Testis (tissue), 3 donors: ENCODE measurements around the gene CRACDL. TPM values are rescaled to one million over a fixed set of nuclear protein-coding genes. Genes with fewer than 3 reads are reported as not detected.

ENCODE experiments used
- DNase-seq: peaks from one replicate; pipeline ENCODE4 v3.0.0-alpha.2; 2019
- H3K27ac ChIP-seq, 2 donors: fragments of 200-600 bp; sonication (generic); one replicate each; pipeline ENCODE4 v1.5.1; 2019
- H3K27me3 ChIP-seq: fragments of 200-600 bp; sonication (generic); one replicate; pipeline ENCODE4 v1.5.1; 2019
- H3K36me3 ChIP-seq: fragments of 200-600 bp; sonication (generic); one replicate; pipeline ENCODE4 v1.5.1; 2017; ENCODE audit warnings: low read depth; ENCODE audit errors: missing control alignments
- H3K4me1 ChIP-seq: fragments of 200-600 bp; sonication (generic); one replicate; pipeline ENCODE4 v1.5.1; 2019
- H3K4me3 ChIP-seq, 2 donors: fragments of 200-600 bp; sonication (generic); one replicate each; pipeline ENCODE4 v1.5.1; 2017 to 2019
- H3K9me3 ChIP-seq: fragments of 200-600 bp; sonication (generic); one replicate; pipeline ENCODE4 v1.5.1; 2017
- POLR2A ChIP-seq: fragments of 450-650 bp; IDR thresholded peaks from one replicate; pipeline ENCODE4 v1.6.1; 2017; ENCODE audit warnings: antibody characterized with exemption, mild to moderate bottlenecking, moderate library complexity
- WGBS, 2 donors: methylation state at CpG; one replicate each; pipeline ENCODE4 v1.1.5; 2018; 5-methylcytosine and 5-hydroxymethylcytosine counted together
- intact Hi-C: fragments of 100-400 bp; cut with DNase I; formaldehyde crosslinking; loops from one replicate; pipeline ENCODE4 v1.15.1; 2023; ENCODE audit warnings: low total_unique reads
- polyA plus RNA-seq: library from polyadenylated mRNA; stranded (reverse); fragments of 350-450 nt; fragmentation: Illumina TruSeq; extraction: RNeasy Lipid Tissue Mini Kit (QIAGEN cat#74804); gene quantifications from one replicate; pipeline ENCODE4 v1.2.3, GENCODE V29; 2014; ENCODE audit warnings: low read depth, low replicate concordance; ENCODE audit not compliant: insufficient read depth
- total RNA-seq, 2 donors: library from RNA; depleted of rRNA; stranded (reverse); fragments of >200 nt; gene quantifications; one replicate each; pipeline ENCODE4 v1.2.3, GENCODE V29; 2016
- TF ChIP-seq, protein P1 (sequence below), 3 experiments: fragments of 450-650 bp in 2 of 3; fragments of 200-600 bp in 1 of 3; sonication (generic) in 1 of 3; IDR thresholded peaks; one replicate each; pipeline ENCODE4 v1.5.1; 2016 to 2019; ENCODE audit warnings: antibody characterized with exemption in 3 of 3, mild to moderate bottlenecking in 2 of 3, moderate library complexity in 1 of 3

Gene CRACDL
- total and polyA plus RNA-seq, 3 donors from 2014 or later = 8.4 to 30.4 (median 29.1) TPM

DNA sequence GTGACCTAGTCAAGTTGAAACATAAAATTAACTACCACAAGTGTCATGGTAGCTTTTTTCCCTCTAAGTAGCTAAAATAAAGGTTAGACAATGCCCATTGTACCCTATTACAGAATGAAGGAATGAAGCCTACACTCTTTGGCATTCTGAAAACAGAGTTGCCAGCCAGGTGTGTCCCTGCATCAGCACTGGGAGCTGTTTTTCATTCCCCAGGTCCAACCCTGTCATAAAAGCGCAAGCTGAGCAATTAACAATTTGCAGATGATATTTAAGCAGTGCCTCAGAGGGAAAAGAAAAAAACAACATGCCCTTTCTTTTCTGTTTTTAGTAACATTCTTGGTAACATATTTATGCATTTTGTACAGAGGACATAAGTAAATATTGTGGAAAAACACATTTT, 158.3 kb downstream of the CRACDL start:
- Histone ChIP-seq H3K4me3 (no peak overlapping the region), H3K27ac (no peak overlapping the region), H3K4me1 (peaks cover 13% of the 10 kb centered on the region), H3K36me3 (no peaks in the 10 kb centered on the region), H3K9me3 (no peaks in the 10 kb centered on the region), H3K27me3 (no peaks in the 10 kb centered on the region)
- TF ChIP-seq POLR2A = no peak
- TF ChIP-seq, protein P1, sequence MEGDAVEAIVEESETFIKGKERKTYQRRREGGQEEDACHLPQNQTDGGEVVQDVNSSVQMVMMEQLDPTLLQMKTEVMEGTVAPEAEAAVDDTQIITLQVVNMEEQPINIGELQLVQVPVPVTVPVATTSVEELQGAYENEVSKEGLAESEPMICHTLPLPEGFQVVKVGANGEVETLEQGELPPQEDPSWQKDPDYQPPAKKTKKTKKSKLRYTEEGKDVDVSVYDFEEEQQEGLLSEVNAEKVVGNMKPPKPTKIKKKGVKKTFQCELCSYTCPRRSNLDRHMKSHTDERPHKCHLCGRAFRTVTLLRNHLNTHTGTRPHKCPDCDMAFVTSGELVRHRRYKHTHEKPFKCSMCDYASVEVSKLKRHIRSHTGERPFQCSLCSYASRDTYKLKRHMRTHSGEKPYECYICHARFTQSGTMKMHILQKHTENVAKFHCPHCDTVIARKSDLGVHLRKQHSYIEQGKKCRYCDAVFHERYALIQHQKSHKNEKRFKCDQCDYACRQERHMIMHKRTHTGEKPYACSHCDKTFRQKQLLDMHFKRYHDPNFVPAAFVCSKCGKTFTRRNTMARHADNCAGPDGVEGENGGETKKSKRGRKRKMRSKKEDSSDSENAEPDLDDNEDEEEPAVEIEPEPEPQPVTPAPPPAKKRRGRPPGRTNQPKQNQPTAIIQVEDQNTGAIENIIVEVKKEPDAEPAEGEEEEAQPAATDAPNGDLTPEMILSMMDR (IDR thresholded peaks at IDR 0.05) = no peak
- DNase-seq = no peak
- WGBS, 2 donors = 80 to 98% methylated on average over 1 of the region's 1 CpG
- intact Hi-C loops = no loop called here

DNA sequence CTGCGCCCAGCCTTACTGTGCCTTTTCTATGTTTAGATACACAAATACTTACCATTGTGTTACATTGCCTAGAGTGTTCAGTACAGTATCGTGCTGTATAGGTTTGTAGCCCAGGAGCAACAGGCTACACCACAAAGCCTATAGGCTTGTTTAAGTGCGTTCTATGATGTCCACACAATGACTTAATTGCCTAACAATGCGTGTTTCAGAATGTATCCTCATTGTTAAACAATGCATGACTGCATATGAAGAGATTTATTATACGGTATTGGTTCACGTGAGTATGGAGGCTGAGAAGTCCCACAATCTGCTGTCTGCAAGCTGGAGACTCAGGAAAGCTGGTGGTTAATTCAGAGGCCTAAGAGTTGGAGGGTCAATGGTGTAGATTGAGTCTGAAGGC, 158.9 kb downstream of the CRACDL start:
- Histone ChIP-seq H3K4me3 (no peak overlapping the region), H3K4me1 (peaks cover 13% of the 10 kb centered on the region), H3K27me3 (no peaks in the 10 kb centered on the region), H3K36me3 (no peaks in the 10 kb centered on the region), H3K9me3 (no peaks in the 10 kb centered on the region), H3K27ac (no peak overlapping the region)
- TF ChIP-seq, protein P1 (IDR thresholded peaks at IDR 0.05) = no peak
- no peak for TF ChIP-seq POLR2A
- no peak for DNase-seq
- 97% methylated on average over 6 of the region's 6 CpGs for WGBS, 2 donors
- intact Hi-C loops = no loop called here

DNA sequence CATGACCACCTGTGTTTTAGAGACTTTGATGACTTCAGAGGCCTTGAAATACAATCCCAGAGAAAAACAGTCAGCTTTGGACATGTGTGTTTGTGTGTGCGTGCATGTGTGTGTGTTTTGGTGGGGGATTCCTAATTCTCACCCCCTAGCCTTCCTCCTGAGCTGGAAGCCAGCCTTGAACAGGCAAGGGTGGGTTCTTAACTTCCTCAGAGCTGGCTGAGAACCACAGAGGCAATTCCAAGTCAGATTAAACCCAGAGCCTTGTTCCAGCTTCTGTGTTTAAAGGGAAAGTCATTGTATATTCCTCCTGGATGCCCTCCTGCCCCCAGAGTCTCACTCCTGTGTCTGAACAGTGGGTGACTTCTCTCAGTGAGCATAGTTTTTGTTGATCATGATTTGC, 159.9 kb downstream of the CRACDL start:
- Histone ChIP-seq H3K4me1 (peaks cover 13% of the 10 kb centered on the region), H3K27ac (no peak overlapping the region), H3K9me3 (no peaks in the 10 kb centered on the region), H3K4me3 (no peak overlapping the region), H3K27me3 (no peaks in the 10 kb centered on the region), H3K36me3 (no peaks in the 10 kb centered on the region)
- no peak for DNase-seq
- intact Hi-C loops = no loop called here
- WGBS, 2 donors = 30 to 47% methylated on average over 1 of the region's 1 CpG
- no peak for TF ChIP-seq POLR2A

DNA sequence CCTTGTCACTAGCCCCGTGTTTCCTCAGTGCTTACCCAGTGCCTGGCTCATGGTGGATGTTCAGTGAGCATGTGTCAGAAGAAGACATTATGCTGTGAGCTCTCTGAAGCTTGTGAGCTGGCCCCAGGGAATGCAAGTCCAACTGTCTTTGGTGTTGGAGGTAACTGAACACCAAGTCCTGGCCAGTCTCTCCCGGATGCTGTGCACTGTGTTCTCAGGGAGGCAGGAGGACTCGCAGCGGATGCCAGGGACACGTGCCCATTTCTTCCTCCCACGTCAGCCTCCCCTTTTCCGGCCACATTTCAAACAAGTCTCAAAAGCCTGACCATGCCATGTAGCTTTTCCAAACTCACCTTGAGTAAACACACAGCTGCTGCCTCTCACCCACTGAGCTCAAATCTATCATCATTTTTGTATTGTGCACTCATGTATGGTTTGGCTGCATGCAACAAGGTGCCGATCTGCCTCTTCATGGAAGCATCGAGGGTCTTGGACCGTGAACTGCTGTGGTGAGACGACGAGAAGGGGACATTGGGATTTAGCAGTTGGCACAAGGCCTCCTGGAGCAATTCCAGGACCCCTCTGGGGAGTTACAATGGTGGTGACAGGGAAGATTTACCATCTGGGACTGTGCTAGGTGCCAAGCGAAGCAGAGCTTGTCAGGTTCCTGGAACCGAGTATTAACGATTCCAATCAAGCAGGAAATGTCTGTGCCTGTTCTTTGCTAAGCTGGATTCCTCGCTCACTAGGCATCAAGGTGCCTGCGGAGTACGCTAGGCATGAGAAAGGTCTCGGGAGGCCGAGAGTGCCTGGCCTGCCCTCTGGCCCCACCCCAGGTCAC, 160.7 kb downstream of the CRACDL start:
- Histone ChIP-seq H3K27ac (no peak overlapping the region), H3K27me3 (no peaks in the 10 kb centered on the region), H3K9me3 (no peaks in the 10 kb centered on the region), H3K36me3 (no peaks in the 10 kb centered on the region), H3K4me3 (no peak overlapping the region), H3K4me1 (peaks cover 13% of the 10 kb centered on the region)
- intact Hi-C loops = no loop called here
- no peak for TF ChIP-seq POLR2A
- TF ChIP-seq, protein P1 (IDR thresholded peaks at IDR 0.05) = no peak
- 63 to 74% methylated on average over 20 of the region's 20 CpGs for WGBS, 2 donors
- DNase-seq = no peak

DNA sequence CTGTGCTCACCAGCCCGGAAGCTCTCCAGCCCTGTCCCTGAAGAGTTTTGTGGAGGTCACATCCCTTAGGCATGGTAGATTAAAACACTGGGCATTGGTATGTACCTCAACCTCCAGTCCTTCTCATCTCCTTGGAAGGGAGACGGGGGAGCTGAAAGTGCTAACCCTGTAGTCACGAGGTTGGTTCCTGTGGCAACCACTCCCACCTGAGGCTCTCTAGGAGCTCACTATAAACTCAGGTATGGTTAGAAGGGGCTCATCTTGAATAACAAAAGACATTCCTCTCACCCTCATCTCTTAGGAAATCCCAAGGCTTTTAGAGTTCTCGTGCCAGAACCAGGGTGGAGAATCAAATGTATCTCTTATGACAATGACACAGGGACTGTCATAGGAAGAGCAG, 162.1 kb downstream of the CRACDL start:
- 93 to 98% methylated on average over 4 of the region's 4 CpGs for whole genome bisulfite sequencing, 2 donors
- Histone ChIP-seq H3K27ac (no peak overlapping the region), H3K4me3 (no peak overlapping the region), H3K36me3 (no peaks in the 10 kb centered on the region), H3K9me3 (no peaks in the 10 kb centered on the region), H3K4me1 (peaks cover 13% of the 10 kb centered on the region), H3K27me3 (no peaks in the 10 kb centered on the region)
- TF ChIP-seq, protein P1 (IDR thresholded peaks at IDR 0.05) = no peak
- TF ChIP-seq POLR2A = no peak
- DNase-seq = no peak
- intact Hi-C loops = no loop called here
